Smooth muscle cell (in vitro differentiated cells): ENCODE results near the gene ITM2B. TPM values are rescaled to one million over a fixed set of nuclear protein-coding genes. Genes with fewer than 3 reads are reported as not detected.

Experiments
- DNase-seq: peaks from one replicate; lab custom pipeline; 2025; ENCODE audit not compliant: unreplicated experiment; lab: John Stamatoyannopoulos, UW
- H2AFZ ChIP-seq: fragments of 200-600 bp; sonication (generic); 2 replicates; pipeline ENCODE4 v1.6.0; 2016; ENCODE audit warnings: antibody characterized with exemption, low read depth, mild to moderate bottlenecking
- H3F3A ChIP-seq: fragments of 200-600 bp; sonication (generic); 2 replicates; pipeline ENCODE4 v1.6.0; 2017; ENCODE audit warnings: antibody characterized with exemption, low read depth
- H3K27ac ChIP-seq: fragments of 200-600 bp; sonication (generic); 2 replicates; pipeline ENCODE4 v1.5.1; 2016; ENCODE audit warnings: low read depth, mild to moderate bottlenecking
- H3K27me3 ChIP-seq: fragments of 200-600 bp; sonication (generic); 2 replicates; pipeline ENCODE4 v1.6.1; 2016; ENCODE audit warnings: low read depth, mild to moderate bottlenecking
- H3K36me3 ChIP-seq: fragments of 200-600 bp; sonication (generic); 2 replicates; pipeline ENCODE4 v1.5.1; 2016; ENCODE audit warnings: low read depth
- H3K4me1 ChIP-seq: fragments of 200-600 bp; sonication (generic); 2 replicates; pipeline ENCODE4 v1.5.1; 2016; ENCODE audit warnings: low read depth
- H3K4me2 ChIP-seq: fragments of 200-600 bp; sonication (generic); 2 replicates; pipeline ENCODE4 v1.6.0; 2016; ENCODE audit warnings: mild to moderate bottlenecking
- H3K4me3 ChIP-seq: fragments of 200-600 bp; sonication (generic); 2 replicates; pipeline ENCODE4 v1.5.1; 2016; ENCODE audit warnings: mild to moderate bottlenecking
- H3K79me2 ChIP-seq: fragments of 200-600 bp; sonication (generic); 2 replicates; pipeline ENCODE4 v1.6.0; 2016; ENCODE audit warnings: low read depth, mild to moderate bottlenecking
- H3K9ac ChIP-seq: fragments of 200-600 bp; sonication (generic); 2 replicates; pipeline ENCODE4 v1.6.0; 2016; ENCODE audit warnings: low read depth
- H3K9me3 ChIP-seq: fragments of 200-600 bp; sonication (generic); replicated peaks from 2 replicates; pipeline ENCODE4 v1.5.1; 2016; ENCODE audit warnings: low read depth
- H4K20me1 ChIP-seq: fragments of 200-600 bp; sonication (generic); 2 replicates; pipeline ENCODE4 v1.6.0; 2016; ENCODE audit warnings: low read depth
- CTCF ChIP-seq: fragments of 200-600 bp; sonication (generic); IDR thresholded peaks from 2 replicates; pipeline ENCODE4 v1.5.1; 2017; ENCODE audit warnings: borderline replicate concordance, mild to moderate bottlenecking, antibody characterized with exemption; ENCODE audit not compliant: insufficient read depth, poor library complexity, severe bottlenecking
- WGBS: methylation state at CpG from one replicate; pipeline ENCODE4 v1.1.7; 2016; ENCODE audit warnings: low lambda C conversion rate; 5-methylcytosine and 5-hydroxymethylcytosine counted together
- polyA plus RNA-seq: library from polyadenylated mRNA; unstranded; fragments of >200 nt; fragmentation: Nextera tagmentation; extraction: Ambion mirVana; gene quantifications from 2 replicates; pipeline ENCODE4 v1.2.1, GENCODE V29; 2016
- total RNA-seq: library from RNA; depleted of rRNA; stranded (reverse); fragments of >200 nt; gene quantifications from 2 replicates; pipeline ENCODE4 v1.2.3, GENCODE V29; 2014

Gene ITM2B
- total and polyA plus RNA-seq, 2 experiments from 2014 or later = 397 to 557 TPM

- H3K9ac ChIP-seq = peak within 1 kb of the TSS; percentile 96
- H3K79me2 ChIP-seq = peaks cover 35% of the 10 kb centered on the region
- H3K4me2 ChIP-seq = peak within 1 kb of the TSS; percentile 100
- no peaks in the 10 kb centered on the region for H3K36me3 ChIP-seq
- WGBS = under 1% methylated on average over 48 of the region's 96 CpGs
- H3K4me3 ChIP-seq = peak within 1 kb of the TSS; percentile 100
- no peaks in the 10 kb centered on the region for H3F3A ChIP-seq
- peak within 1 kb of the TSS; percentile 97 for H3K27ac ChIP-seq
- peak within 1 kb of the TSS; percentile 100 for H2AFZ ChIP-seq
- DNase-seq = peak; percentile 64
- TF ChIP-seq CTCF = no peak
- H3K4me1 ChIP-seq = peaks cover 9% of the 10 kb centered on the region
- H3K9me3 ChIP-seq = no peaks in the 10 kb centered on the region
- H4K20me1 ChIP-seq = peaks cover 13% of the 10 kb centered on the region
- no peaks in the 10 kb centered on the region for H3K27me3 ChIP-seq
Observed at GRCh38 chr13:48303359-48304142, 70.5 kb downstream of the ITM2B start, which contains the start of gene RB1. Gene RB1, plus strand, starts transcription at chr13:48303751. Its CDS starts 162 bp downstream, at chr13:48303913.

GRCh38 chr13:48304143-48304876 is 71.3 kb downstream of the ITM2B start:
- DNase-seq = no peak
- Histone ChIP-seq H4K20me1 (peaks cover 14% of the 10 kb centered on the region), H3K27me3 (no peaks in the 10 kb centered on the region), H3K9ac (peak overlapping the region; percentile 96), H3K27ac (peak overlapping the region; percentile 97), H3K79me2 (peaks cover 43% of the 10 kb centered on the region), H3K4me1 (peaks cover 9% of the 10 kb centered on the region), H3K4me3 (peak overlapping the region; percentile 100), H3K9me3 (no peaks in the 10 kb centered on the region), H3F3A (no peaks in the 10 kb centered on the region), H3K4me2 (peak overlapping the region; percentile 100), H2AFZ (peak overlapping the region; percentile 100), H3K36me3 (no peaks in the 10 kb centered on the region)
- WGBS = 8% methylated on average over 32 of the region's 36 CpGs
- TF ChIP-seq CTCF = no peak

- Histone ChIP-seq H3K4me1 (no peaks in the 10 kb centered on the region), H3F3A (no peaks in the 10 kb centered on the region), H3K9me3 (no peaks in the 10 kb centered on the region), H3K9ac (no peak overlapping the region), H3K27me3 (no peaks in the 10 kb centered on the region), H3K27ac (no peak overlapping the region), H3K79me2 (peaks cover 51% of the 10 kb centered on the region), H2AFZ (no peak overlapping the region), H3K4me2 (no peak overlapping the region), H3K36me3 (no peaks in the 10 kb centered on the region), H3K4me3 (no peak overlapping the region), H4K20me1 (peaks cover 13% of the 10 kb centered on the region)
- TF ChIP-seq CTCF = no peak
- no peak for DNase-seq
- 96% methylated on average over 1 of the region's 1 CpG for WGBS
Observed at GRCh38 chr13:48311223-48311622, 78.2 kb downstream of the ITM2B start.
